ENCODE measurements around the gene RASA3. TPM values are rescaled to one million over a fixed set of nuclear protein-coding genes. Genes with fewer than 3 reads are reported as not detected.

RASA3 gene
- total RNA-seq, 2 donors from 2014 or later: 28.8 to 30.1 TPM

DNA sequence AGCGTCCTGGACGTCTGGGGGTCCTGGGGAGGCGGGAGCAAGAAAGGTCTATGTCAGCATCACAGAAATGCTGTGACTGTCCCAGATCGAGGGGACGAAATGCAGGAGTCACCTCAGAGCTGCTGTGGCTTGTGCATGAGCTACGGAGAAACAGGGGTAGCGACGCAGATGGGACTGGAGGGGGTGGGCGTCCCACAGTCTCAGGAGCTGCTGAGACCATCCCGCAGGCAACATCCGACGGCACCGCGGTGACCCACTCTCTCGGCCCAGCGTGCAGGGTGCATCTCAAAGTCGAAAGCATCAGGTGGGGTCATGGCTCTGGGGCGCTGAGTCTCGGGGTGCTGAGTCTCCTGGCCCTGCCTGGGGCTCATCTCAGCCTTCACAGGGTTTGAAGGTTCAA lies 121.2 kb downstream of the RASA3 start:
- DNase-seq (ENCODE audit: low spot score): no peak
- intact Hi-C loops (cut with DNase I): no loop called here

- intact Hi-C loops (cut with DNase I): no loop called here
- no peak for DNase-seq (ENCODE audit: low spot score)
Observed at GRCh38 chr13:114010401-114011101, 121.9 kb downstream of the RASA3 start.

DNA sequence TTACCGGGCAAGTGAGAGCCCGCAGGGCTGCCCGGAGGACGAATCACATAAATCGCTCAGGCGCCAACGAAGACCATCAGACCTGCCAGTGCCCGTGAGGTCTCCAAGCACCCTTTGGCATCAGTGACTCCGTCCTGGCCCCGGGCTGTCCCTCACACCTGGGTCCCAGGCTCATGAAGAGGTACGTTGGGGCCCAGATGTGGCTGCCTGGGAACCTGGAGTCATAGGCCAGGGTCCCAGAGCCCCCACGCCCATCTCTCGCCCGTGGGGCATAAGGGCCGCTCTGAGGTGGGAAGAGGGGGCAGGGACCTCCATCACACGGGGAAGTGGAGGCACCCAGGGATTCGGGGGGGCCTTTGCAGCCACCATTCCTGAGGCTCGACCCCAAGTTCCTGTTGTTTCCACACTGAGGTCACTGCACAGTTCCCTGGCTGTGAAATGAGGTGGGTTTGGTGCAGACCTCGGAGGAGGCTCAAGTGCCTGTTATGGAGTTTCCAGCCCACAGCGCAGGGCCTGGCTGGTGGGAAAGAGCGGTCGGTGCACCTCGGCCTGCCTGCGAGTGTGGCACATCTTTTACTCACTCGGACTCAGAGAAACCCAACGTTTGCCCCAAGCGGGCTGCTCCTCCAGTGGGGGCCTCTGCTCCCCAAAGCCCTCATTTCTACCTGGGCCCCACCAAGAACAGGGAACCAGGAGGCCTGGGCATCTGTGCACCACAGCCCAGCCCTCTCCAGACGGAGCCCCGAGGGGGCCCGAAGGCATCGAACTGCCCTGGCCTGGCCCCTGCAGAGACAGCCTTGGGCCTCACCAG lies 122.6 kb downstream of the RASA3 start:
- intact Hi-C loops (cut with DNase I): no loop called here
- DNase-seq (ENCODE audit: low spot score): no peak

DNA sequence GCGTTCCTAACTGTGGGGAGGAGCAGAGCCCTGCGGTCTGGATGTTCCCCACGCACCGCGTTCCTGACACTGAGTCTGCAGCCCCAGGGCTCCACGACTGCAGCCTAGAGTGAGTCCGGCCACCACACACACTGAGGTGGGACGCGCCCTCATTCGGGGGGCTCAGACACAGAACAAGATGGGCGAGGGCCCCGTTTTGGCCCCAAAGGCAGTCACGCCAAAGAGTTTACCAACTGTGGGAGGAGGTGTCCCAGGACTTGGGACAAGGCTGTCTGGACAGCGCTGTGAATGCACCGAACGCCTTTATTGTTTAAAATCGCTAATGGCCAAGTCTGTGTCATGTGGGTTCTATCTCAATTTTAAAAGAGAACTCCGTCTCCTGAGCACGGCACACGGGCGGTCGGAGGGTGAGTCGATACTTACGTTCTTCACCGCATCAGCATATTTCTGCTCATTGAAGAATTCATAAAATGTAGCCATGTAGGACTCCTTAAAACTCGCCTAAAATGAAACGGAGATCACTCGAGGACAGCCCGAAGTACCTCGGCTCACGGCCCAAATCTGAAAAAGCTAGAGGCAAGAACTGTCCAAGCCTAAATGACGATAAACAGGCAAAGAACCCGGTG lies 123.3 kb downstream of the RASA3 start:
- DNase-seq (ENCODE audit: low spot score): peak; percentile 76
- intact Hi-C loops (cut with DNase I): no loop called here

- intact Hi-C loops (cut with DNase I): no loop called here
Observed at GRCh38 chr13:114007566-114007965, 124.9 kb downstream of the RASA3 start.

GRCh38 chr13:114005206-114005724 lies 127.2 kb downstream of the RASA3 start:
- peak; percentile 75 for DNase-seq (ENCODE audit: low spot score)
- intact Hi-C loops (cut with DNase I): no loop called here

More at GRCh38 chr13:114007566-114007965, 124.9 kb downstream of the RASA3 start:
- peak; percentile 64 for DNase-seq (ENCODE audit: low spot score)

DNA sequence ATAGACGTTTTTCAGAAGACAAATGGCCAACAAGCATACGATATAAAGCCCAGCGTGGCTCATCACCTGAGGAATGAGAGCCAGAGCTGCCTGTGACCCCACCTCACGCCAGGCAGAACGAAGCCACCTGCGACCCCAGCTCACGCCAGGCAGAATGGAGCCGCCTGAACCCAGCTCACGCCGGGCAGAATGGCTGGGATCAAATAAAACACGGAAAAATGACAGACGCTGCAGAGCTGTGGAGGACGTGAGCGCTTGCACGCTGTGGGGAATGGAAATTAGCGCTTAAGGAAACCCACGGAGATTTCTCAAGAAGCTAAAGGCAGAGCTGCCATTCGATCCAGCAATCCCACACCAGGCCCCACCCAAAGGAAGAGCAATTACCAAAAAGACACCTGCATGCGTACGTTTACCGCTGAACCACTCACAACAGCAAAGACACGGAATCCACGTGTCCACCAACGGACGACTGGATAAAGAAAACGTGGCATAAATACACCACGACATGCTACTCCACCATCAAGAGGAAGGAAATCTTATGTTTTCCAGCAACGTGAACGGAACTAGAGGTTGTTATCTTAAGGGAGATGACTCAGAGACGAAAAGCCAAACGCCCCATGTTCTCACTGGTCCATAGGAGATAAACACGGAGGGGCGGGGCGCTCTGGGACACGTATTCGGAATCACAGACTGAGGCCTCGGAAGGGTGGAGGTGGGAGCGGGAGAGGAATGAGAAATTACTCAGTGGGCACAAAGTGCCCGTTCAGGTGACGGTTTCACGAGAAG lies 127.8 kb downstream of the RASA3 start:
- peak; percentile 82 for DNase-seq (ENCODE audit: low spot score)
- intact Hi-C loops (cut with DNase I): no loop called here

- peak; percentile 75 for DNase-seq (ENCODE audit: low spot score)
- intact Hi-C loops (cut with DNase I): no loop called here
Observed at GRCh38 chr13:114002771-114003321, 129.6 kb downstream of the RASA3 start.

GRCh38 chr13:114002009-114002544 lies 130.3 kb downstream of the RASA3 start:
- DNase-seq (ENCODE audit: low spot score): peak; percentile 72
- intact Hi-C loops (cut with DNase I): no loop called here

GRCh38 chr13:114001331-114002008 lies 131.0 kb downstream of the RASA3 start:
- intact Hi-C loops (cut with DNase I): no loop called here
- peak; percentile 72 for DNase-seq (ENCODE audit: low spot score)

DNA sequence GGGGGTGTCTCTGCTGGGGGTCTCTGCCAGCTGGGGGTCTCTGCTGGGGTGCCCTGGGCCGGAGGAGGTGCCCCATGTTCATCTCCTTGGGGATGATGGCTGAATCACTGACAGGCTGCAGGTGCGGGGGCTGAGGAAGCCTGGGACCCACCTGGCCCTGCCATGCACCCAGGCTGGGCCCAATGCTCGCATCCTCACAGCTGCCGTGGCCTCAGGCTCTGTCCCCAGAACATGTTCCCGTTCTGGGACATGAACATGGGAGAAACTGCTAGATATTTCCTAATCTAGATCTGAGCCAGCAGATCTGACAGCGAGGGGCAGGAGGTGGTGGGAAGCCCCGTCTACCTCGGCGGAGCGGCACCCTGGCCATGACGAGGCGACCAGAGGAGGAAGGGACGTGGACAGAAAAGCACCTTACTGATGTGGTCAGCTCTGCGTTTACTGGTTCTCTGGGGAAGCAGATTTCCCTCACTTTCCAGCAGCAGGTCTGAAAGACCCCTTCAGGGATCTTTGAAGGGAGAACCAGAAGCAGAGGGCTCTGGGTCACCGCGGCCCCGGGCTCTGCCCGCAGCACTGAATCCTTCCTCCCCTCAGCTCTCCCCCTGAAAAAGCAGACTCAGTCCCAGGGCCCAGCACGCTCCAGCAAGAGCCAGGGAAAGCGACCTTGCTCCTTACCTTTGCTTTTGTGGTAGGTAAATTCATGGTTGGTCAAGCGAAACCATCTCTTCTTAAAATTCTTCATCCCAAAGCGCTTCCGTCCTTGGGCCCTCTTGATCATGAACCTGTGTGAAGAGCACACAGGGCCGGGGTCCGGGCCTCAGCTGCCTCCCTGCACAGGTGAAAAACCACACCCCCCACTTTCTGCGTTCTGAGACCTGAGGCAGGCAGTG lies 132.0 kb downstream of the RASA3 start:
- DNase-seq (ENCODE audit: low spot score): peak; percentile 60
- intact Hi-C loops (cut with DNase I): no loop called here

GRCh38 chr13:113999618-113999910 lies 132.9 kb downstream of the RASA3 start:
- no peak for DNase-seq (ENCODE audit: low spot score)
- intact Hi-C loops (cut with DNase I): no loop called here

GRCh38 chr13:113998781-113999617 lies 133.4 kb downstream of the RASA3 start:
- intact Hi-C loops (cut with DNase I): no loop called here
- DNase-seq (ENCODE audit: low spot score): peak; percentile 68

DNA sequence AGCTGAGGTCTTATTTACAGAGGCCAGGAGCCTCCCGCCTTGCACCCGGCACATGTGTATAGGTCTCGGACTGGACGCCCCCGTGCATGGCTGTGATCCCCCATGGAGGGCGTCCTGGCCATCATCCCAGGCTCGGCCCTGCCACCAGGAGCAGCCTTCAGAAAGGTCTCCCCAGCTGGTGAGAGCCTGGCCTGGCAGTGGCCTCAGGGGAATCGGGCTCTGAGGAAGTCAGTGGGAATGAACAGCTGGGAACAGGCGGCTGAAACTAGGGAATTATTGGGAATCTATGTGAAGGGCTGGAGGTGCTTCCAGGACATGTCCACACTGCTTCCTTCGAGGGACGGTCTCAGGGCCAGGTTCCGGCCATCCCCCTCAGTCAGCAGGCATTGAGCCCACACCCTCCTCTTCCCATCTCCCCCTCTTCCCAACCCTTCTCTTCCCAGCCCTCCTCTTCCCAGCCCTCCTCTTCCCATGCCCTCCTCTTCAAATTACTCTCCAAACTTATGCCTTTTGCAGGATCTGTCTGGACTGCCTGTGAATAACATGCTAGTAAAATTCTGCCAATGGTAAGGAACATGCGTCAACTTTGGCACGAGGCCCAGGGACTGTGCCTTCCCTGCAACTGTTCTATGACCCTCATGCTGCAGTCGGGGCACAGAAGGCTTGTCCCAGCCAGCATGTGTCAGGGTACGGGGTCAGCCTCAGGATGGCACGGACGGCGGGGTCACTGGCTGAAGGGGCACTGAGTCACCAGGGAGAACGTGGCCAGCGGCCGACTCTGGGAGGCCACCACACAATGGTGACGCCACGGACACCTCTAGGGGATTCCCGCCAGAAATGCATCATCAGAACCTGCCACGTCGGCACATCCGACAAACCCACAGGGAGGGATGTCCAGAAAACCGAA lies 134.3 kb downstream of the RASA3 start:
- peak; percentile 92 for DNase-seq (ENCODE audit: low spot score)
- intact Hi-C loops (cut with DNase I): no loop called here

- intact Hi-C loops (cut with DNase I): no loop called here
- DNase-seq (ENCODE audit: low spot score): peak; percentile 67
Observed at GRCh38 chr13:113996912-113997745, 135.3 kb downstream of the RASA3 start.

Measured in posterior vena cava (tissue), 2 donors.